Measurements from ENCODE around the gene PIAS3.

PIAS3 gene

DNA sequence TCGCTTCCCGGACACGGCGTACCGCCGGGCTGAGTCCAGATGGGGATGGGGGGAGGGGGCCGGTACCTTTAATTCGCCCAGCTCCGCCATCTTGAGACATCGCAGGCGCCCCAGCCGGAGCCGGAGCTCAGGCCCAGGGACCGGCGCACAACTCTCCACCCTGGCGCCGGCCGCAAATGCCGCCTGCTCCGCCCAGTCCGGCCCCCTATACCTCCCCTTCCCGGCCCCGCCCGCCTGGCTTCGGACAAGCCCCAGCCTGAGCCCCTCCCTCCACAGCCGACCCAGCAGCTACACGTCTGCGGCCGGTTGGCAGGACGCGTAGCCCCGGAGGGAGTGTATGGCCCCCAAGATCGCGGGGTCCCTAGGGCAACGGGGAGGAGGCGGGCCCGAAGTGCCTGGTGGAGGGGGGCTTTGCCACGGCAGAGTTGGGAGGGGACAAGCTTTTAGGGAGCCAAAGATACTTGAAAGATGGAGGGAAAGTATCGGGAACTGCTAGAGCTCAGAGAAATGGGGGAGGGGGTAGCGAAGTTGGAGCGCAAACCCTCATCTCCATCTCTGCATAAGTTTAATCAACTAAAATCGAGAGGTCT is at the start of gene PIAS3:
PIAS3 (minus strand) TSS at position 181 of the 590 bp plus-strand sequence; CDS start at position 90, 91 bp downstream.
- peak; percentile 79 for DNase-seq (ENCODE audit: low read depth)

DNA sequence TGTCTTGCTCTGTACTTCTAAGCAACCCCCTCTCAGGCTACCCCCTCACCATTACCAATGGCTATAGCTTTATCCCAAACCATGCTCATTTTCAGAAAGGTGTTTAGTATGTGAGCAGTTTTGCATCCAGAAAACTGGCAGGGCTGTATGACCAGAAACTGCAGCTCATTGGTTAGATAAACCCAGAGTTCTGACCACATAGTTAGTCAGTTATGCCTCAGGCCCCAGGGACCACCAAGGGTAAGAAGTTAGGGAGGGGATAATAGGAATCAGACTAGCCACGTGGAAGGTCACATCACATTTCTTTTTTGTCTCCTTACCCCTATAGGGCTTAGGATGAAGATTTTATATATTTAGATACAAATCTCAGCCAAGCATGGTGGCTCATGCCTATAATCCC is 49.8 kb upstream of the PIAS3 start:
- no peak for DNase-seq (ENCODE audit: low read depth)

DNA sequence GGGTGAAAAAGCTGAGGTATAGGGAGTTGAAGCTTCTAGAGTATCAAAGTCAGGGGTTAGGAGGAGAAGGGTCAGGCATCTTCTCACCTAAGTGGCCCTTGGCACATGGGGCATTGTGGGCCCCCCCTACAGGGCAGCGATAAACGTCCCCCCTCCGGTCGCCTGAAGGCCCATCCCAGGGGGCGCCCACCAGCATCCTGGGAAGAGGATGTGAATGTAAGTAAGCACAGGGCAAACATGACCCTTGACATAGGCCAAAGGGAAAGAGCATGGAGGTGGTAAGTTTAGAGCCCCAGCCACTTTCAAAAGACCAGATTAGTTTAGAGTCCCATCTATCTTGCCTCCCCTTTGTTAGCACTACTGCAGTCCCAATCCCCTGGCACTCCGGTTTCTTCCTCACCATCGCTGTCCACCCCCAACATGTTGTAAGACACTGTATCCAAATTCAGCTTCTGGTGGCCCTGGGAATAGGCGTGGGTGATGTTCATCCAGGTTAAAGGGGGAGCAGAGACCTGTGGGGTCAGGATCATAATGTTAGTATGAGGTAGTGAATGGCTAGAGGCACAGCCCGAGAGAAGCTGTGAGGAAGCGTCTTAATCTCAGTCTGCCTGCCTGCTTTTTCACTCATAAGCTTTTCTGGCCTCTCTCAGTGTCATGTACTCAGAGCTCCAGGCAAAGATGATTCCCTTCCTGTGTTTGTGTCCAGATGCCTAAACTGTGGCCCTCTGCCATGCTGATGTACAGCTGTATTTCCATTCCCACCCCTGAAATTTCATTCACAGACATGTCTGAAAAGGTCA is 48.3 kb upstream of the PIAS3 start:
- no peak for DNase-seq (ENCODE audit: low read depth)

DNA sequence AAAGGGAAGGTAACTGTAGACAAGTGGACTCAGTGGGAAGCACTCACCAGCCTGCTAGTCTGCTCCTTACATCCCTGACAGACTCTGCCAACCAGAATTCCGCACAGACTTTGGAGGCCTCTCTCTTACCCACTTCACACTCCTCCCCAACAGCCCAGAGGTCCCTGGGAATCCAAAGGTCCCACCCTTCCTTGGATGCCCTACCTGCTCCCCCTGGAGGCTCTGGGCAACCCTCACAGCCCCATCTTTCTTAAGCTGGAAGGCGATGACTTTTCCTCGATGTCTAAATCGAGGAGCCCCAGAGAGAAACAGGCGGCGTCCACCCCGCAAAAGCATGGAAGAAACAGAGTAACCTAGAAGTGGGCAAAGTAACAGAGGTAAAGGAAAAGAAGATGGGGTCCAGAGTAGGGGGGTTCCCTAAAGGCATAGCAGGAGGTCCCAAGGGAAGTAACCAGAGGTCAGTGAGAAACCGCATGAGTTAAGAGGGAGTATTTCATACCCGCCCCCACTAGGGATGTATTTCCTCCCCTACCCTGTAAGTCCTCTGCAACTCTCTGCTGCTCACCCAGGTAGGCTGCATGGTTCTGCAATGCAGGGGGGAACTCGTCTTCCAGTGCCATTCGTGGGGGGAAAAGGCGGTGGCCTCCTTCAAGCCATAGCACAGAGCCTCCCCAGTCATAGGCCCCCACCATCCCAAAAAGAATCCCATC is 42.6 kb upstream of the PIAS3 start:
- no peak for DNase-seq (ENCODE audit: low read depth)

DNA sequence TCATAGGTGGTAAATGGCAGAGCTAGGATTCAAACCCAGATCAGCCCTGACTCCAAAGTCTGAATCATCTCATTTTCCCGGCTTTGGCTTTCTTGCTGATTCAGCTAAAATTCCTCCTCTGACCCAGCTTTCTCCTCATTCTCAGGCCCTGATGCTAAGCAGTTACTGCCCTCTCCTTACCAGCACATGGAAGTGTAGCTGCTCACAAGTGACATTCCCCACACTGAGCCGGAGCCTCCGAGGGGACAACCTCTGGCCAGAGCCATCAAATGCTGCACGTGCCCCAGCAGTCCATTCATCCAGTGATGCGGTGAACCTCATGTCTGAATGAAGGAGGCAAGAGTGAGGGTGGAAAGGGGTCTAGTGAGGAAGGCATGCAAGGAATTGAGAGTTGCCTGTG is 39.9 kb upstream of the PIAS3 start:
- DNase-seq (ENCODE audit: low read depth) = no peak

DNA sequence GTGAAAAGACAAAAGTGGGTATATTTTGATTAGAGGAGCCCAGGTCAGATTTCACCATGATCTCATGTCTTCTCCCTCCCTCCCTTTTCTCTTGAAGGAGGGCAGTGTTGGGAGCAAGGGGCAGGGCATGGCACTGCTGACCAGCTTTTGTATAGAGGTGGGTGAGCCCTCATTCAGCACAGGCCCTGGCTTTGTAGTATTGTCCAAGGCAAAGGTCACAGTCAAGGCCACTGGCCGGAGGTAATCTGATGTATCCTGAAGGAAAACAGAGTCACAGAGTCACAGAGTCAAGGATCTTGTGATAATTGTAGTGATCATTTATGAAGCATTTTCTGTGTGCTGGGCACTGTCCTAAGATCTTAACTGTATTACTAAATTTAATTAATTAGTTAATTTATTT is 39.1 kb upstream of the PIAS3 start:
- DNase-seq (ENCODE audit: low read depth) = no peak

DNA sequence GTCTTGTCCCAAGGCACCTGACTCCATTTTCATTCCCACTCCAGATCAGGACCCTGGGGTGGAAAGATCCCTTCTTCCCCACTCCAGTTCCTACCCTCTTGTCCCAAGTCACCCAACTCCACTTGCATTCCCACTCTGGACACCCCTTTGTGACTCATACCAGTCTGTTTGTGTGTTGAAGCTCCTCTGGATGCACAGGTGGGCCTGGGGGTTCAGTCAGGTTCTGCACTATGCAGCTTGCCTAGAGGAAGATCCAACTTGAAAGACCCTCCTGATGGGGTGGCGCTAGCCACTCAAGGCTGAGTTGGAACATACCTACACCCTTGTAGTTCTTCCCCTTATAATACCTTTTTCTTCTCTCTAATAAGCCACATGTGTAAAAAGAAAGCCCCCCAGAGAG is 36.6 kb upstream of the PIAS3 start:
- no peak for DNase-seq (ENCODE audit: low read depth)

DNA sequence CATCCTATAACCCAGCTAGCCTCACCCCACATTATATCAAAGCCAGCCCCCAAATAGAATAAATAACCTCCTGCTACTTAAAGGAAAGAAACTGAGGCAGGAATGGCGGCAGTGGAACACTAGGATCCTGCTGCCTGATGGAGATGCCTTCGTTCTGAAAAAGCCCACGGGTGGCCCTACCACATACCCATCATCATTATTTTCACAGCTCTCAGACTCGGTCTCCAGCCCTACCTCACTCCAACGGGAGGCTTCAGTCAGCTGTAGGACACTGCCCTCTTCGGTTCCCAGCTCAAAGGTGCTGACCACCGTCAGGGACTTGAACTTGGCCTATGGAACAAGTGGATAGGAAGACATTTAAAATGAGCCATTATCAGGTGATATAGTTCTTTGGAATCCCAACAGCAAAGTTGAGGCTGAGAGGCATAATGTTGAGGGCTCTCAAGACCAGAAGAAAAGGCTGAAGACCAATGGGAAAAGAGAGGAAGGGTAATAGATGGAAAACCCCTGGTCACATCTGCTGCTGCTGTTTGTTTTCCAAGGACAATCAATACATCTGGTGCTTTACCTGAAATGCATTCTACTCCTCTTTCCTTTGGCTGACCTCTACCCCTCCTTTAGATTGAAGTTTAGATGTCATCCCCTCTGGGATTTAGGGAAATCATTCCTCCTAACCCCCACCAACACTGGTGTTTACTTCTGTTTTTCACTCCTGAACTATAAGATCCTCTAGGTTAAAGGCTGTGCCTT is 34.6 kb upstream of the PIAS3 start:
- no peak for DNase-seq (ENCODE audit: low read depth)

DNA sequence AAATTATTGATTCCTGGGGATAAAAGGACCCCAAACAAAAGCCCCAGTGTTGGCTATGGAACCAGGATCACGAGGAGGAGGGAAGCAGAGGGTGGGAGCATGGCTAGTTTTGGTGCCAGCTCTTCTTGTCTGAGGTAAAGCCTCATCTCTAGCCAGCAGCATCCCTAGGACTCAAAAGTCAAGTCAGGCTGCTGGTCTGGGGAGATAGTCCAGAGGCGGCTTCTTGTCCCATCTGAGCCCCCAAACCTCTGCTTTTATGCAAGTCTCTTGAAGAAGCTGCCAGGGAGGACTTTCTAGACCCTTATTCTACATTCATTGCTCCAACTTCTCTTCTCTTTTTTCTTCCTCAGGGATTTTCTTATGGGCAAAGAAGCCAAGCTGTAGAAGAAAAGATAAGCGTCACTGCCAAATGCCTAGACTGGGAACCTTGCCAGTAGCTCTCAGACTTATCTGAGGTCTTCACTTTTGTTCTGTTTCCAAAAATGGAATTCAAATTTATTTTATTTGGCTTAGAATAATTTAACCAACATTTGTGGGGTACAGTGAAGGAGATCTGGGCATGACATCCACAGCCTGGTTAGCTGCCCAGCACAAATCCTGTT is 33.7 kb upstream of the PIAS3 start:
- no peak for DNase-seq (ENCODE audit: low read depth)

DNA sequence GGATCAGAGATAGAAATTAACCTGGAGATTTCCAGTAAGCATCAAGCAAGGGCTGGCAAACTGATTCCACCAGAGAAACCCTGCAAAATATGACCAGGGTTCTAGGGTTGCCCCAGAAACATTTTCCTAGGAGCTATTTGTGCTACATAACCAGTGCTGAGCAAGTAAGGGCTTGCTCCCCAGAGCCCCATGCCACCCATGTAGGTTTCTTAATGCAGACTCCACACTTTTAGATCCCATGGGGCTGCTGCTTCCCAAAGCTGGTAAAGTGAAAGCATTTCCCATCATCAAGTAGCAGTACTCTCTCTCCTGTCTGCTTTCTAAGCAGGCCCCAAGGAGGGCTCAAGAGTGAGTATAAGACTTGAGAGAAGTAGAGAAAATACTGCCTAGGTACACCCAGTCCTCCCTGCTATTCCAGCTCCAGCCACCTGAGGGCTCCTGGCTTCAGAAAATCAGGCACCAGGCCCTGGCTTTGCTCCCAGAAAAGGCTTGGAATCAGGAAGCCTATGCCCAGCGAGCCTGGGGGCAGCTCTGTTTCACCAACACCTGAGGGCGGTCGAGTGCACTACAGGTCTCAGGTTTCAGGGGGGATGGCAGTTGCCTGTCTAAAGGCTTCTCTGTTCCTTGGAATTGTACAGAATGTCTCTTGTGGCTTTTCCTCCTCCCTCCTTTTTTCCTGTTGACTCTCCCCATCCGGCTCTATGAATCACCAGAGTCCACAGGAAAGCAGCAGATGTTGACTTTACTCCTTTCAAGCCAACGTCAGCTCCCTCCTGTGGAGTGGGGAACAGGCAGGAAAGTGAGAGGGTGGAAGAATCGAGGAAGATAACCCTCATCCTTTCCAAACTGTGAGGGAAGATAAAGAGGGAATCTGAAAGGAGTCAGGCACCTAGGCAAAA is 33.0 kb upstream of the PIAS3 start:
- no peak for DNase-seq (ENCODE audit: low read depth)

DNA sequence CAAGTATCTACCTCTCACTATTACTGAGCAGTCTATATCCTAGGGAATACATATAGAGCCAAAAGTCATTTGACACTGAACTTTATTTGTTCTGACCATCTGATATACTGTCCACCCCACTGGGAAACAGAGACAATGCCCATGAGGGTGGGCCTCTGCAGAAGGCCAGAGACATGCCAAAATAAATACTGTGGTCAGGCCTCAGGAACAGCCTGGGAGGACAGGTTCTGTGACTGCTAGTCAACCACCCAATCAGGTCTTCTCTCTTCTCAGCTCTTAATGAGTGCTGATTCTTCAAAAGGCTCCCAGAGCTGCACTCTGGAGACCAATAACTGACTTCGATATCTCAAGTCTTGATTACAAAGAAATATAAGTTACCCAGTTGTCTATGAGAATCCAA is 32.3 kb upstream of the PIAS3 start:
- DNase-seq (ENCODE audit: low read depth) = no peak

DNA sequence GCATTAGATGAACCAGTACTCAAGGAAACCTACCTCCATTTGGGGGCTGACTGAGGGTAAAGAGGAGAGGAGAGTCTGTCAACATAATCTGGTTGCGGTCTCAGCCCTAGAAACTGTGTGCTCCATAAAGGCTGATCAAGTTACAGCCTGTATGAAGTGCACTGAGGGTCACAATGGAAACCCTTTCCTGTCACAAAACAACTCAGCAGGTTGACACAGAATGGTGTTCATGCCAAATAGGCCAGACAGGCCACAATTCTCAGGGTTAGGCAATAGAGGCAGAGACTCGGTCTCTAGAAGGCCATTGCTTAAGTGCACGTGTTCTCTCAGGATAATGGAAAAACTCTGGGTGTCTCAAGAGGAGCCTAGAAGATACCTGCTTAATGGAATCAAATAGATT is 30.8 kb upstream of the PIAS3 start:
- DNase-seq (ENCODE audit: low read depth) = no peak

DNA sequence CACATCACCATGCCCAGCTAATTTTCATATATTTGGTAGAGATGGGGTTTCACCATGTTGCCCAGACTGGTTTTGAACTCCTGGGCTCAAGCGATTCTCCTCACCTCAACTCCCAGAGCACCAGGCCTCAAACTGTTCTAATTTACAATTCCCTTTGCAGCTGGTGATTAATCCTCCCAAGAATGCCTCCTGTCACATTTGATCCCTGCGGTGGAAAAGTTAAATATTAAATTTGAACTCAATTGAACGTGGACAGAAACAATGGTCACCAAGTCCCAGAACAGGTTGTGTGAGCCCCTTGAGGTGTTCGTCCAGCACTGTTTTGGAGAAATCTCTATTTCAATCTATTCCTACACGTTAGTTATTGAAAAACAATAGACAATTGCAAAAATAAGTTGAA is 28.8 kb upstream of the PIAS3 start:
- no peak for DNase-seq (ENCODE audit: low read depth)

DNA sequence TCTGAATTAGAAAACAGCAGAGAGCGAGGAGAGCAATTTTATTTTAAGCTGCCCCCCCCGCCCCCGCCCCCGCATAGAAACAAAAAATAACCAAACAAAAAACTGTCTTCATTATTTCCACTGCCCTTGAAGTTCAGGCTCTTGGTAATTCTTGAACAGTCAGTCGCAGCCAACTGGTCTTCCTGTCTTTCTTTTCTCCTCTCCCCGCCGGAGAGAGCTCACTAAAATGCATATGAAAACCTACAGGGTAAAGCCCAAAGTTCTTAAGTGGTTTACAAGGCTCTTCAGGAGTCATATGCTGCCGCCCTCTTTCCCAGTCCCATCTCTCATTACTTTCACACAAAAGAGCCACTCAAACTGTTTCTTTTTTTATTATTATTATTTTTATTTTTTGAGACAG is 27.9 kb upstream of the PIAS3 start:
- DNase-seq (ENCODE audit: low read depth) = no peak

DNA sequence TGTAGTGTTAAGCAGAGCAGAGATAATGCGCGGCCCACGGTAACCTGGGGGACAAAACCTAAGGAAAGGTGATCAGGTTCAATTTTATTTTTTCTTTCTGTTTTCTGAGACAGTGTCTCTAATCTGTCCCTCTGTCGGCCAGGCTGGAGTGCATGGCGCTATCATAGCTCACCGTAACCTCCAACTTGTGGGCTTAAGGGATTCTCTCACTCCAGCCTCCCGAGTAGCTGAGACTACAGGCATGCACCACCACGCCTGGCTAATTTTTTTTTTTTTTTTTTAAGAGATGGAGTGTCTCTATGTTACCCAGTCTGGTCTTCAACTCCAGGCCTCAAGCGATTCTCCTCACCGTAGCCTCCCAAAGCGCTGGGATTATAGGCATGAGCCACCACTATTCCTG is 27.5 kb upstream of the PIAS3 start:
- no peak for DNase-seq (ENCODE audit: low read depth)

DNA sequence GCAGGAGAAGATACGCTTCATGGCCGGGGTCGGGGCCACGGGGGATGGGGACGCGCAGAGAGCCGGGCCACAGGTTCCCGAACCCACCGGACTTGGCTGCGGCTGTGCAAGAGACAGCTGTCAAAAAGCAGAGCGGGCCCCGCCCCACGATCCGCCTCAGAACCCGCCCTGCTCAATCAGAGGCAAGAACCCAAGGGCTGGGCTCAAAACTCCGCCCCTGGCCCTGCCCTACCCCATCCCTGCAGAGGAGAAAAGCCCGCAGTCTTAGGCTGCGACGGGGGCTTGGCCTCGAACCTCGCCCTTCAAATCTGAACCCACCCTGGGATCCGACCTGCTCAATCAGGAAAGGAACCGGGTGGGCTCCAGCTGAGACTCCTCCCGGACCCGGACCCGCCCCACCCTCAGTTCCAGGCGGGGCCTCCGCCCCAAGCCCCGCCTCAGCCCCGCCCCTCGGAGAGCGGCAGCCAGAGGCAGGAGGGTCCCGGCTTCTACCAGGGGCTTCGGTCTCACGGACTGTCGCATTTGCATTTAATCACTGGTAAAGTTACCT is 26.9 kb upstream of the PIAS3 start, which contains the start of gene ANKRD35:
ANKRD35 (minus strand) TSS at position 129 of the 550 bp plus-strand sequence; CDS start at position 21, 108 bp downstream.
- peak; percentile 76 for DNase-seq (ENCODE audit: low read depth)

DNA sequence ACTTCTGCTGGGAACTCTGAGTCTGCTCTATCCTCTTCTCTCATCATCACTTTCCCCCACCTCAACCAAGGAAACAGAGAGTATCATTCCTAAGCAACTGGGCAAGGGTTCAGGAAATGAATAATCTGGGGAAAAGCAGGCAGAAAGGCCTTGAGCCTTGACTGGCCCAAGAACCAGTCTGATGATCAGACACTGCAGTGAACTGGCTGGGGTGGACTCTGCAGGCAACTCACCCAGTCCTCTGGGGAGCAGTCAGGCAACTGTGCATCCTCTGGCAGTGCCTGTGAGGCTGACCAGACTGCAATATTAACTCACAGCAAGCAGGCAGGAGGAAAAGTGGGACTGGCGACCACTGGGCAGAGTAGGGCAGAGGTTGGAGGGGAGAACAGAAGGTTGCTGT is 25.8 kb upstream of the PIAS3 start:
- no peak for DNase-seq (ENCODE audit: low read depth)

DNA sequence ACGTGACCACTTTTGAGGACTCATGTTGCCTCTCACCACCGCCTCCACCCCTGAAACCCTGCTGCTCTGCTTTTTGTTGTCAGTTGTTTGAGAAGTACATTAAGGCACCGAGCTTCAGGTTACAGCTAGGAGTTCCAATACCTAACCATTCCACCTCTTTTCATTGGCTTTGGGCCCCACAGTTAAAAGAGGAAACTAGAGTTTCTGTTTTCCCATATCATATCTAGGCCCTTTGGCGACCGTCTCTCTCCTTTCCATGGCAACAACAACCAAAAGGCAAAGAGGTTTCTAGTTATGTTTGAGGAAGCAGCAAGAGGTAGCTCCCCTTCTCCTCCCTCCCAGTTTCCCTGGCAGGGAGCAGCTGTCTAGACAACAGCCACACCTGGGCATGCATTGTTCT is 20.9 kb upstream of the PIAS3 start:
- no peak for DNase-seq (ENCODE audit: low read depth)

DNA sequence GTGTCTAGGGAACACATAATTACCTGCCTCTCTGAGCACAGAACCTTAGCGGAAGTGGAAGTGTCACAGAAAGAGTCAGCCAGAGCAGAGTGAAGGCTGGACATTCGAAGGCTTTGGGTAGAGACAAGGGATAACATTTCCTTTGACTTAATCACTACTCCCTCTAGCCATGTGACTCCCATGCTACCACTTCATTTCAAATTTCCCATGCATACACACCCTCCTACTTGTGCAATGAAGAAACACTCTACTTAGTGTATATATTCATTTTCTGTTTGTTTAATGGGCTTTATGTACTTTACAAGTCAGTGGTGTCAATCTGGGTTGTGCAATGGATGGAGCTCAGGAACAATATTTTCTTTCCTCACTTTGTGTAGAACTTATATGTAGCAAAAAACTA is 19.8 kb upstream of the PIAS3 start:
- DNase-seq (ENCODE audit: low read depth) = no peak

DNA sequence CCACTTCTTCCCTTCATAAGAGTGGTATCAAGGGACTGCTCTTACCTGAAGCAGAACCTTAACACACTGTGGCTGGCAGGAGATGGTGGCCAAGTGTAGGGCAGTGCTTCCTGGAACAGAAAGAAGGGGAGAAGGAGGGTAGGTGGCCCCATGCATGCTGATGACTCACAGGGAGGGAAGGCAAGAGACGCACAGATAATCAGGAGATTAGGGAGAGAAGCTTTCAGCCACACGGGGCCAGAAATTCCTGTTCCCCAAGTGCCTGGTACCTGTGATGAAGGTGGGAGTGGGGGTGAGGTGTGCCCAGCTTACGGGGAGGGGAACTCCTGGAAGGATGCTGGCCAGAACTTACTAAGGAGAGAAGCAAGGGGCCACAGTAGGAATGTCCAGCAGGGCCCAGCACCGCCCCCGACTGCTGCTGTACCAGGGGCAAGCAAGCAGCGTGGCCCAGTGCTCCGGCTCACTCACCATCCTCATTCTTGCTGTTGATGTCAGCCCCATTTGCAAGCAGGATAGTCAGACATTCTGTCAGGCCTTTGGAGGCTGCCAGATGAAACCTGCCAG is 19.1 kb upstream of the PIAS3 start:
- no peak for DNase-seq (ENCODE audit: low read depth)

Measured in stimulated activated CD8-positive, alpha-beta memory T cell treated with anti-CD3 and anti-CD28 coated beads, Interleukin-12 subunit alpha, Interleukin-12 subunit beta, amount 100 ng/mL, for 4 hours (primary cell).